K562 (cell line): ENCODE data around the gene PLGRKT. TPM values are rescaled to one million over a fixed set of nuclear protein-coding genes. Genes with fewer than 3 reads are reported as not detected.

ENCODE experiments used
- ATAC-seq: fragments of 200-7000 bp; cut with Tn5 transposase; 3 replicates; pipeline ENCODE4 v1.9.1; 2020; ENCODE audit warnings: moderate library complexity
- BruUV-seq: library from RNA; stranded (reverse); fragments of 400-500 nt; replicated peaks from 2 replicates; lab custom pipeline; 2021; lab: Mats Ljungman, UMichigan
- CTCF ChIA-PET: fragments of 300-600 bp; formaldehyde crosslinking; extraction: SDS; loops from one replicate; lab custom pipeline; 2021; ENCODE audit warnings: low intra/inter-chr PET ratio; lab: Yijun Ruan, JAX
- POLR2A ChIA-PET: fragments of 300-600, 350-650 bp; sonication (Branson Sonifier 250); formaldehyde crosslinking; extraction: SDS; loops from one replicate; lab custom pipeline; 2021; ENCODE audit warnings: antibody characterized with exemption, inconsistent platforms; lab: Yijun Ruan, JAX
- DNase-seq, 4 experiments: peaks; one replicate each; pipeline versions ENCODE4 v3.0.0 to v3.0.0-alpha.2; 2011 to 2018; ENCODE audit warnings: low spot score in 3 of 4, mixed read lengths in 3 of 4; ENCODE audit errors: extremely low read depth in 1 of 4
- FAIRE-seq: peaks from 2 replicates; lab custom pipeline; 2011; peaks lifted over from hg19 to GRCh38; lab: Jason Lieb, UNC
- H2AFZ ChIP-seq: 2 replicates; pipeline ENCODE4 v1.6.0; 2011; ENCODE audit warnings: low read depth, low read length, control low read depth, inconsistent platforms
- H3K27ac ChIP-seq: fragments of 200-600 bp; 3 replicates; pipeline ENCODE4 v1.8.0; 2011; ENCODE audit warnings: low read depth, mild to moderate bottlenecking, control low read depth, inconsistent platforms, low read length, moderate library complexity, mixed read lengths; ENCODE audit errors: extremely low read depth
- H3K27me3 ChIP-seq, 2 experiments: fragments of 300-600 bp in 1 of 2; 2 replicates in 1 of 2; 3 replicates in 1 of 2; pipeline versions ENCODE4 v1.6.0 to v1.8.0; 2011; ENCODE audit warnings: inconsistent platforms in 2 of 2, low read length in 2 of 2, mild to moderate bottlenecking in 1 of 2, mixed read lengths in 1 of 2, moderate library complexity in 1 of 2; ENCODE audit not compliant: control insufficient read depth in 2 of 2, insufficient read depth in 2 of 2
- H3K36me3 ChIP-seq: fragments of 300-600 bp; 3 replicates; pipeline ENCODE4 v1.8.0; 2011; ENCODE audit warnings: mild to moderate bottlenecking, low read length, inconsistent platforms; ENCODE audit not compliant: control insufficient read depth, insufficient read depth
- H3K4me1 ChIP-seq, 2 experiments: fragments of 200-600 bp in 1 of 2; replicated peaks in 1 of 2; 2 replicates in 1 of 2; 3 replicates in 1 of 2; pipeline versions ENCODE4 v1.5.1 to v1.8.0; 2011; ENCODE audit warnings: inconsistent platforms in 2 of 2, low read length in 2 of 2, mild to moderate bottlenecking in 1 of 2, mixed read lengths in 1 of 2, moderate library complexity in 1 of 2; ENCODE audit not compliant: control insufficient read depth in 2 of 2, insufficient read depth in 2 of 2
- H3K4me2 ChIP-seq: 2 replicates; pipeline ENCODE4 v1.6.1; 2011; ENCODE audit warnings: low read length, control low read depth, inconsistent platforms, mixed read lengths; ENCODE audit not compliant: insufficient read depth
- H3K4me3 ChIP-seq: fragments of 200-600 bp; sonication (generic), shearing (Covaris generic); 2 replicates; pipeline ENCODE4 v1.5.1; 2016; ENCODE audit warnings: control low read depth, inconsistent platforms
- H3K79me2 ChIP-seq: fragments of 200-600 bp; 3 replicates; pipeline ENCODE4 v1.8.0; 2011; ENCODE audit warnings: low read length, inconsistent platforms; ENCODE audit not compliant: control insufficient read depth, insufficient read depth
- H3K9ac ChIP-seq, 2 experiments: 2 replicates each; pipeline versions ENCODE4 v1.6.0 to v1.6.1; 2011; ENCODE audit warnings: low read depth in 2 of 2, low read length in 2 of 2, control low read depth in 1 of 2, inconsistent platforms in 1 of 2, mild to moderate bottlenecking in 1 of 2, mixed read lengths in 1 of 2; ENCODE audit not compliant: insufficient read depth in 1 of 2
- H3K9me1 ChIP-seq: one replicate; pipeline ENCODE4 v1.6.0; 2011; ENCODE audit warnings: inconsistent platforms, mild to moderate bottlenecking, low read length, moderate library complexity; ENCODE audit not compliant: control insufficient read depth, insufficient read depth
- H3K9me3 ChIP-seq: replicated peaks from 2 replicates; pipeline ENCODE4 v1.5.1; 2011; ENCODE audit warnings: low read depth, low read length, inconsistent platforms; ENCODE audit not compliant: control insufficient read depth, insufficient read depth
- H4K20me1 ChIP-seq: replicated peaks from 2 replicates; pipeline ENCODE4 v1.6.1; 2011; ENCODE audit warnings: low read length, inconsistent platforms, mixed read lengths; ENCODE audit not compliant: control insufficient read depth, insufficient read depth
- GABPA ChIP-seq: fragments of 200-800 bp; sonication (Bioruptor generic); conservative IDR thresholded peaks from 2 replicates; pipeline ENCODE4 v1.6.1; 2016; ENCODE audit warnings: low read depth, missing genetic modification characterization, missing compliant biosample characterization
- MEIS2 ChIP-seq: fragments of 450-650 bp; IDR thresholded peaks from 2 replicates; pipeline ENCODE4 v1.6.1; 2014; ENCODE audit warnings: mild to moderate bottlenecking; ENCODE audit not compliant: partially characterized antibody
- MTA3 ChIP-seq: fragments of 450-650 bp; formaldehyde crosslinking; IDR thresholded peaks from 2 replicates; pipeline ENCODE4 v1.6.1; 2017; ENCODE audit warnings: mild to moderate bottlenecking, borderline replicate concordance
- NEUROD1 ChIP-seq: fragments of 150-350 bp; IDR thresholded peaks from 2 replicates; pipeline ENCODE4 v1.6.1; 2014; ENCODE audit warnings: borderline replicate concordance, low read length, low read depth; ENCODE audit not compliant: partially characterized antibody
- ZBTB8A ChIP-seq: fragments of 450-650 bp; IDR thresholded peaks from 2 replicates; pipeline ENCODE4 v1.6.1; 2018; ENCODE audit warnings: mild to moderate bottlenecking, moderate library complexity; ENCODE audit not compliant: partially characterized antibody
- WGBS: fragments of 100-300 bp; shearing (Covaris generic); methylation state at CpG from one replicate; pipeline ENCODE4 v1.1.6; 2016; ENCODE audit warnings: low coverage, mixed read lengths; ENCODE audit not compliant: insufficient coverage; ENCODE audit errors: missing lambda C conversion rate; 5-methylcytosine and 5-hydroxymethylcytosine counted together
- in situ Hi-C: fragments of 300-500 bp; cut with MboI; formaldehyde crosslinking; loops from 4 replicates; pipeline ENCODE4 v1.15.0; 2018; ENCODE audit warnings: inconsistent platforms, mixed read lengths
- intact Hi-C: fragments of 100-400 bp; cut with micrococcal nuclease; formaldehyde crosslinking; loops from 2 replicates; pipeline ENCODE4 v1.14.2; 2022
- polyA plus RNA-seq, 8 experiments: library from polyadenylated mRNA; depleted of rRNA in 4 of 8; stranded (reverse) in 5 of 8; unstranded in 3 of 8; fragments of >200 nt; fragmentation: Nextera tagmentation in 2 of 8; fragmentation: Illumina TruSeq in 1 of 8; extraction: Ambion mirVana in 2 of 8; extraction: Trizol in 1 of 8; gene quantifications; 2 replicates each; pipeline versions ENCODE4 v1.2.1 to v1.2.3, GENCODE V29; 2011 to 2014; ENCODE audit warnings: inconsistent platforms in 1 of 8, missing spikeins in 1 of 8
- total RNA-seq, 7 experiments: library from RNA; depleted of rRNA in 6 of 7; stranded (reverse); fragments of >200 nt in 6 of 7; fragmentation: Illumina TruSeq in 2 of 7; extraction: Trizol in 2 of 7; gene quantifications; 2 replicates each; pipeline versions ENCODE4 v1.2.1 to v1.2.3, GENCODE V29; 2011 to 2021; ENCODE audit warnings: low replicate concordance in 1 of 7
- TF ChIP-seq, protein P1 (sequence below): sonication (generic); formaldehyde crosslinking; IDR thresholded peaks from 2 replicates; pipeline ENCODE4 v1.8.1; 2022; ENCODE audit warnings: missing genetic modification reagents
- TF ChIP-seq, protein P2 (sequence below): fragments of 450-650 bp; IDR thresholded peaks from 2 replicates; pipeline ENCODE4 v1.6.1; 2016; ENCODE audit warnings: mild to moderate bottlenecking, moderate library complexity
- TF ChIP-seq, protein P3 (sequence below): conservative IDR thresholded peaks from 2 replicates; pipeline ENCODE4 v1.6.1; 2011; ENCODE audit warnings: low read depth, mild to moderate bottlenecking, low read length; ENCODE audit not compliant: control insufficient read depth

The PLGRKT gene
- total and polyA plus RNA-seq, 9 of the 15 experiments (the other 6 are each of a cell fraction or from before 2014, with no cell fraction given) = 4.7 to 13.8 (median 6.5) TPM

DNA sequence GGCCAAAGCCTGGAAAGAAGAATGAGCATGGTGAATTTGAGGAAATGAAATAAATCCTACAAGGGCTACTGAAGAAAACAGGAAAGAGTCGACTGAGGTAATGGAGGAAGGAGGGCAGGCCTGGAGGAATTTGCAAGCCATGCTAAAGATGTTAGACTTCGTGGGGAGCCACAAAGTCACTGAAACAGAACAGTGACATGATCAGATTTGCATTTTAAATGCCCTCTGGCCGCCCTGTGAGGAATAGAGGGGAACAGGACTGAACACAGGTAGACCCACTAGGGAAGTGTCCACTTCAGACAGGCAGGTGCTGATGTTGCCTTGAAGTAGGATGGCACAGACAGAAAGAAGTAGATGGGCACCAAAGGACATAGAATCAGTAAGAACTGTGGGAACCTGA is 55.2 kb downstream of the PLGRKT start:
- CTCF ChIA-PET = no interaction called here
- TF ChIP-seq NEUROD1 (no peak), GABPA (no peak), MEIS2 (no peak), MTA3 (no peak), ZBTB8A (no peak)
- TF ChIP-seq, protein P1, sequence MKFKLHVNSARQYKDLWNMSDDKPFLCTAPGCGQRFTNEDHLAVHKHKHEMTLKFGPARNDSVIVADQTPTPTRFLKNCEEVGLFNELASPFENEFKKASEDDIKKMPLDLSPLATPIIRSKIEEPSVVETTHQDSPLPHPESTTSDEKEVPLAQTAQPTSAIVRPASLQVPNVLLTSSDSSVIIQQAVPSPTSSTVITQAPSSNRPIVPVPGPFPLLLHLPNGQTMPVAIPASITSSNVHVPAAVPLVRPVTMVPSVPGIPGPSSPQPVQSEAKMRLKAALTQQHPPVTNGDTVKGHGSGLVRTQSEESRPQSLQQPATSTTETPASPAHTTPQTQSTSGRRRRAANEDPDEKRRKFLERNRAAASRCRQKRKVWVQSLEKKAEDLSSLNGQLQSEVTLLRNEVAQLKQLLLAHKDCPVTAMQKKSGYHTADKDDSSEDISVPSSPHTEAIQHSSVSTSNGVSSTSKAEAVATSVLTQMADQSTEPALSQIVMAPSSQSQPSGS (CRISPR knock-in tag) = no peak
- TF ChIP-seq, protein P2, sequence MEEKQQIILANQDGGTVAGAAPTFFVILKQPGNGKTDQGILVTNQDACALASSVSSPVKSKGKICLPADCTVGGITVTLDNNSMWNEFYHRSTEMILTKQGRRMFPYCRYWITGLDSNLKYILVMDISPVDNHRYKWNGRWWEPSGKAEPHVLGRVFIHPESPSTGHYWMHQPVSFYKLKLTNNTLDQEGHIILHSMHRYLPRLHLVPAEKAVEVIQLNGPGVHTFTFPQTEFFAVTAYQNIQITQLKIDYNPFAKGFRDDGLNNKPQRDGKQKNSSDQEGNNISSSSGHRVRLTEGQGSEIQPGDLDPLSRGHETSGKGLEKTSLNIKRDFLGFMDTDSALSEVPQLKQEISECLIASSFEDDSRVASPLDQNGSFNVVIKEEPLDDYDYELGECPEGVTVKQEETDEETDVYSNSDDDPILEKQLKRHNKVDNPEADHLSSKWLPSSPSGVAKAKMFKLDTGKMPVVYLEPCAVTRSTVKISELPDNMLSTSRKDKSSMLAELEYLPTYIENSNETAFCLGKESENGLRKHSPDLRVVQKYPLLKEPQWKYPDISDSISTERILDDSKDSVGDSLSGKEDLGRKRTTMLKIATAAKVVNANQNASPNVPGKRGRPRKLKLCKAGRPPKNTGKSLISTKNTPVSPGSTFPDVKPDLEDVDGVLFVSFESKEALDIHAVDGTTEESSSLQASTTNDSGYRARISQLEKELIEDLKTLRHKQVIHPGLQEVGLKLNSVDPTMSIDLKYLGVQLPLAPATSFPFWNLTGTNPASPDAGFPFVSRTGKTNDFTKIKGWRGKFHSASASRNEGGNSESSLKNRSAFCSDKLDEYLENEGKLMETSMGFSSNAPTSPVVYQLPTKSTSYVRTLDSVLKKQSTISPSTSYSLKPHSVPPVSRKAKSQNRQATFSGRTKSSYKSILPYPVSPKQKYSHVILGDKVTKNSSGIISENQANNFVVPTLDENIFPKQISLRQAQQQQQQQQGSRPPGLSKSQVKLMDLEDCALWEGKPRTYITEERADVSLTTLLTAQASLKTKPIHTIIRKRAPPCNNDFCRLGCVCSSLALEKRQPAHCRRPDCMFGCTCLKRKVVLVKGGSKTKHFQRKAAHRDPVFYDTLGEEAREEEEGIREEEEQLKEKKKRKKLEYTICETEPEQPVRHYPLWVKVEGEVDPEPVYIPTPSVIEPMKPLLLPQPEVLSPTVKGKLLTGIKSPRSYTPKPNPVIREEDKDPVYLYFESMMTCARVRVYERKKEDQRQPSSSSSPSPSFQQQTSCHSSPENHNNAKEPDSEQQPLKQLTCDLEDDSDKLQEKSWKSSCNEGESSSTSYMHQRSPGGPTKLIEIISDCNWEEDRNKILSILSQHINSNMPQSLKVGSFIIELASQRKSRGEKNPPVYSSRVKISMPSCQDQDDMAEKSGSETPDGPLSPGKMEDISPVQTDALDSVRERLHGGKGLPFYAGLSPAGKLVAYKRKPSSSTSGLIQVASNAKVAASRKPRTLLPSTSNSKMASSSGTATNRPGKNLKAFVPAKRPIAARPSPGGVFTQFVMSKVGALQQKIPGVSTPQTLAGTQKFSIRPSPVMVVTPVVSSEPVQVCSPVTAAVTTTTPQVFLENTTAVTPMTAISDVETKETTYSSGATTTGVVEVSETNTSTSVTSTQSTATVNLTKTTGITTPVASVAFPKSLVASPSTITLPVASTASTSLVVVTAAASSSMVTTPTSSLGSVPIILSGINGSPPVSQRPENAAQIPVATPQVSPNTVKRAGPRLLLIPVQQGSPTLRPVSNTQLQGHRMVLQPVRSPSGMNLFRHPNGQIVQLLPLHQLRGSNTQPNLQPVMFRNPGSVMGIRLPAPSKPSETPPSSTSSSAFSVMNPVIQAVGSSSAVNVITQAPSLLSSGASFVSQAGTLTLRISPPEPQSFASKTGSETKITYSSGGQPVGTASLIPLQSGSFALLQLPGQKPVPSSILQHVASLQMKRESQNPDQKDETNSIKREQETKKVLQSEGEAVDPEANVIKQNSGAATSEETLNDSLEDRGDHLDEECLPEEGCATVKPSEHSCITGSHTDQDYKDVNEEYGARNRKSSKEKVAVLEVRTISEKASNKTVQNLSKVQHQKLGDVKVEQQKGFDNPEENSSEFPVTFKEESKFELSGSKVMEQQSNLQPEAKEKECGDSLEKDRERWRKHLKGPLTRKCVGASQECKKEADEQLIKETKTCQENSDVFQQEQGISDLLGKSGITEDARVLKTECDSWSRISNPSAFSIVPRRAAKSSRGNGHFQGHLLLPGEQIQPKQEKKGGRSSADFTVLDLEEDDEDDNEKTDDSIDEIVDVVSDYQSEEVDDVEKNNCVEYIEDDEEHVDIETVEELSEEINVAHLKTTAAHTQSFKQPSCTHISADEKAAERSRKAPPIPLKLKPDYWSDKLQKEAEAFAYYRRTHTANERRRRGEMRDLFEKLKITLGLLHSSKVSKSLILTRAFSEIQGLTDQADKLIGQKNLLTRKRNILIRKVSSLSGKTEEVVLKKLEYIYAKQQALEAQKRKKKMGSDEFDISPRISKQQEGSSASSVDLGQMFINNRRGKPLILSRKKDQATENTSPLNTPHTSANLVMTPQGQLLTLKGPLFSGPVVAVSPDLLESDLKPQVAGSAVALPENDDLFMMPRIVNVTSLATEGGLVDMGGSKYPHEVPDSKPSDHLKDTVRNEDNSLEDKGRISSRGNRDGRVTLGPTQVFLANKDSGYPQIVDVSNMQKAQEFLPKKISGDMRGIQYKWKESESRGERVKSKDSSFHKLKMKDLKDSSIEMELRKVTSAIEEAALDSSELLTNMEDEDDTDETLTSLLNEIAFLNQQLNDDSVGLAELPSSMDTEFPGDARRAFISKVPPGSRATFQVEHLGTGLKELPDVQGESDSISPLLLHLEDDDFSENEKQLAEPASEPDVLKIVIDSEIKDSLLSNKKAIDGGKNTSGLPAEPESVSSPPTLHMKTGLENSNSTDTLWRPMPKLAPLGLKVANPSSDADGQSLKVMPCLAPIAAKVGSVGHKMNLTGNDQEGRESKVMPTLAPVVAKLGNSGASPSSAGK = no peak
- TF ChIP-seq, protein P3, sequence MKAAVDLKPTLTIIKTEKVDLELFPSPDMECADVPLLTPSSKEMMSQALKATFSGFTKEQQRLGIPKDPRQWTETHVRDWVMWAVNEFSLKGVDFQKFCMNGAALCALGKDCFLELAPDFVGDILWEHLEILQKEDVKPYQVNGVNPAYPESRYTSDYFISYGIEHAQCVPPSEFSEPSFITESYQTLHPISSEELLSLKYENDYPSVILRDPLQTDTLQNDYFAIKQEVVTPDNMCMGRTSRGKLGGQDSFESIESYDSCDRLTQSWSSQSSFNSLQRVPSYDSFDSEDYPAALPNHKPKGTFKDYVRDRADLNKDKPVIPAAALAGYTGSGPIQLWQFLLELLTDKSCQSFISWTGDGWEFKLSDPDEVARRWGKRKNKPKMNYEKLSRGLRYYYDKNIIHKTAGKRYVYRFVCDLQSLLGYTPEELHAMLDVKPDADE = no peak

More for the DNA sequence above, 55.2 kb downstream of the PLGRKT start:
- Histone ChIP-seq H3K9me1 (no peaks in the 10 kb centered on the region), H3K9me3 (no peaks in the 10 kb centered on the region), H3K27me3 (no peaks in the 10 kb centered on the region), H3K4me1 (no peaks in the 10 kb centered on the region), H3K4me2 (no peak overlapping the region), H3K9ac (no peak overlapping the region), H3K27ac (no peak overlapping the region), H2AFZ (no peak overlapping the region), H3K79me2 (no peaks in the 10 kb centered on the region), H3K36me3 (no peaks in the 10 kb centered on the region), H3K4me3 (no peak overlapping the region), H4K20me1 (no peaks in the 10 kb centered on the region)
- POLR2A ChIA-PET = no interaction called here
- DNase-seq = no peak
- no peak for FAIRE-seq
- no peak for ATAC-seq
- intact Hi-C loops (no loop called here), in situ Hi-C loops (no loop called here)
- WGBS = 7% methylated on average over 3 of the region's 3 CpGs
- no TSS peak for BruUV-seq
